ENCODE results near the gene SLC2A9.
"Not testable (repeated sequence)": the region's sequence is repeated elsewhere in the genome, so short reads cannot be mapped to it uniquely, and the experiment has no call there.

SLC2A9 gene

DNA sequence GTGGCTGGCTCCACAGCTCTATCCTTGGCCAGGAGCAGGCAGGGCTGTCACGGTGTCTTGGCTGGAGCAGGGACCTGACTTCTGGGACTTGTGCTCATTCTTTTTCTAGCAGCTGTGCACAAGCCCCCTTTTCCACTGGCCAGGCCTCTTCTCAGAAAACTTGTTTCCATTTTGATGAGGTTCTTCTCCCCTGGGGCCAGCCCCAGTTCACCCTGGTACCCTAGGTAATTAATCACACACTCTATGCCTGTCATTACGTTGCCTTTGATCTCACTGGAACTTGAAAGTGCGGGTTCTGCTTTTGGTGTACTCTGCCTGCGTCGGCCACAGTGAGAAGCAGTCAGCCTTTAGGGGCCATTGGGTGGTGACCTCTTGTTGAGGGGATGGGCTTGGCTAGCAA is 213.2 kb downstream of the SLC2A9 start:
- no peak for DNase-seq

DNA sequence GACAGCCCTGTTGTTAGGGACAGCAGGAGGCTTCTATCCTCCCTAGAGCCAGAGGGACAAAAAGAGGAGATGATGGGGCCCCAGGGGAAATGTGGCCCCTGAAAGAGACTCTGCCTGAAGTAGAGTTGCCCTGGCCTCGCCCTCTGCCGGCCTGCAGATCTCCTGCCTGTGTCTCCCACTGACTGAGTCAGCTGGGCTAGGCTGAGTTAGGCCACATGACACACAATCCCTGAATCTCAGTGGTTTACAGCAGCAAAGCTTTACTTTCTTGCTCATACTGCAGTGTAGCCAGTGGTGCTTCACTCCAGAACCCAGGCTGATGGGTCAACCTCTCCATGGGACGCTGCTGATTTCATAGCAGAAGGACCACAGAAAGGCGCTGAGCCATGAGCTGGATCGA is 216.4 kb downstream of the SLC2A9 start:
- no peak for DNase-seq

DNA sequence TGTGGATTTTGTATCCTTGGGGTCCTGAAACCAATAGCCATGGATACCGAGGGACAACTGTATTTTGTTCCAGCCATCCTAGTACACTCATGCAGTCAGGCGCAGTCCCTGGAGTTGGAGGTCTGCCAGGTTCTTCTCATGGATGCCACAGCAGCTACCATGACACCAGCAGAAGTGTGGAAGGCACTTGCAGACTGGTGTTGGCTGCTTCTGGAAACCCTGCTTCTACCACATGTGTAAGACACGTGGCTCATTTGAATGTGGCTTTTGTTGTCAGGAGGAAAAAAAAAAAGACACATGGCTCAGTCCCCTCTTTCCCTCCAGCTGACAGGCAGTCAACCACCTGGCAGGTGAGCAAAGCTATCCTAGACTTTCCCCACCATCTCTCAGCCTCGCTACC is 220.4 kb downstream of the SLC2A9 start:
- DNase-seq: no peak

GRCh38 chr4:9796641-9797040 is 224.7 kb downstream of the SLC2A9 start:
- DNase-seq: not testable (repeated sequence)

GRCh38 chr4:9792381-9792780 is 228.9 kb downstream of the SLC2A9 start:
- DNase-seq: no peak

GRCh38 chr4:9785891-9786290 is 235.4 kb downstream of the SLC2A9 start:
- DNase-seq: not testable (repeated sequence)

DNA sequence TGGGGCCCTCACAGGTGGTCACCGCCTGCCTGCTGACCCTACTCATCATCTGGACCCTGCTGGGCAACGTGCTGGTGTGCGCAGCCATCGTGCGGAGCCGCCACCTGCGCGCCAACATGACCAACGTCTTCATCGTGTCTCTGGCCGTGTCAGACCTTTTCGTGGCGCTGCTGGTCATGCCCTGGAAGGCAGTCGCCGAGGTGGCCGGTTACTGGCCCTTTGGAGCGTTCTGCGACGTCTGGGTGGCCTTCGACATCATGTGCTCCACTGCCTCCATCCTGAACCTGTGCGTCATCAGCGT is 239.2 kb downstream of the SLC2A9 start:
- DNase-seq: no peak

DNA sequence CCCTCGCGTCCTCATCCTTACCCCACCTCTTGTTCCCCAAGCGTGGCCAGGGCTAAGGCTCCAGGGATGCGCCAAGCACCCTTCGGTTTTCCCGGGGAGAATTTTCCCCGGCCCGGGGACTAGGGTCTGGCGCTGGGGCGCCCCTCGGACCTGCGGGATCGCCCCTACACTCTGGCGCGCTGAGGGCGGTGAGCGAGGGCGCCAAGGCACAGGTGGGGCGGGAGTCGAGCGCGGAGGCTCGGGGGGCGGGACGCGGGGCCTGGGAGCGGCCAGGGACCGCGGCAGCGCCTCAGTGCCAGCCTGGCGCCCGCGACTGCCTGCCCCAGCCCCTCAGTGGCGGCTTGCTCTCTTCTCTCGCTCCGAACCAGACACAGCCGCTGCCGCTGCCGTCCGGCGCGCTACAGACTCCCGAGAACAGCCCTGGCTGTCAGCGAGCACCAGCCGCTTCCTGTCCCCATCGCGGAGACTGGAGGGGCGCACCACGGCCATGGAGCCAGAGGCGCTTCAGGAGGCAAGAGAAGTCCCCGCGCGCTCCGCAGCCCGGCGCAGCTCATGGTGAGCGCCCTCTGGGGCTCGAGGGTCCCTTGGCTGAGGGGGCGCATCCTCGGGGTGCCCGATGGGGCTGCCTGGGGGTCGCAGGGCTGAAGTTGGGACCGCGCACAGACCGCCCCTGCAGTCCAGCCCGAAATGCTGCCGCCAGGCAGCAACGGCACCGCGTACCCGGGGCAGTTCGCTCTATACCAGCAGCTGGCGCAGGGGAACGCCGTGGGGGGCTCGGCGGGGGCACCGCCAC is 239.8 kb downstream of the SLC2A9 start, which contains the start of gene DRD5:
DRD5 (plus strand) TSS at position 292 of the 793 bp plus-strand sequence; CDS start at position 688, 396 bp downstream.
- no peak for DNase-seq
